Calu3 (cell line): Measurements from ENCODE around the gene SLC47A2. TPM values are rescaled to one million over a fixed set of nuclear protein-coding genes. Genes with fewer than 3 reads are reported as not detected.

Source experiments
- BruUV-seq: library from RNA; stranded (reverse); fragments of 400-500 nt; replicated peaks from 2 replicates; lab custom pipeline; 2021; lab: Mats Ljungman, UMichigan
- CTCF ChIA-PET: fragments of 300-600 bp; sonication (Branson Sonifier 250); formaldehyde crosslinking; loops from one replicate; lab custom pipeline; 2022; ENCODE audit warnings: antibody characterized with exemption; lab: Charles Lee
- DNase-seq: peaks from one replicate; pipeline ENCODE4 v3.0.0; 2022
- H3K27ac Mint-ChIP-seq: one replicate; pipeline ENCODE4 v1.8.0; 2022; ENCODE audit warnings: mixed read lengths; ENCODE audit not compliant: unreplicated experiment
- H3K27me3 Mint-ChIP-seq: one replicate; pipeline ENCODE4 v1.8.0; 2022; ENCODE audit warnings: mixed read lengths; ENCODE audit not compliant: unreplicated experiment
- H3K36me3 Mint-ChIP-seq: one replicate; pipeline ENCODE4 v1.8.0; 2022; ENCODE audit warnings: mild to moderate bottlenecking, moderate library complexity, mixed read lengths; ENCODE audit not compliant: insufficient read depth, unreplicated experiment
- H3K4me1 Mint-ChIP-seq: one replicate; pipeline ENCODE4 v1.8.0; 2022; ENCODE audit warnings: mild to moderate bottlenecking, low read depth, mixed read lengths; ENCODE audit not compliant: unreplicated experiment
- H3K4me3 Mint-ChIP-seq: one replicate; pipeline ENCODE4 v1.8.0; 2022; ENCODE audit warnings: mild to moderate bottlenecking, low read depth, moderate library complexity, mixed read lengths; ENCODE audit not compliant: unreplicated experiment
- H3K9me3 Mint-ChIP-seq: one replicate; pipeline ENCODE4 v1.8.0; 2022; ENCODE audit warnings: low read depth, mixed read lengths; ENCODE audit not compliant: unreplicated experiment
- intact Hi-C: fragments of 100-400 bp; cut with micrococcal nuclease; formaldehyde crosslinking; loops from one replicate; pipeline ENCODE4 v1.10.0; 2022; ENCODE audit not compliant: unreplicated experiment
- total RNA-seq: library from RNA; stranded (reverse); gene quantifications from 2 replicates; pipeline ENCODE4 v1.2.3, GENCODE V29; 2022
- TF ChIP-seq, protein P1 (sequence below): fragments of 200-600 bp; IDR thresholded peaks from one replicate; pipeline ENCODE4 v1.8.0; 2022; ENCODE audit warnings: antibody characterized with exemption; ENCODE audit not compliant: unreplicated experiment

Gene SLC47A2
- total RNA-seq, 1 experiment from 2014 or later, result not detected

DNA sequence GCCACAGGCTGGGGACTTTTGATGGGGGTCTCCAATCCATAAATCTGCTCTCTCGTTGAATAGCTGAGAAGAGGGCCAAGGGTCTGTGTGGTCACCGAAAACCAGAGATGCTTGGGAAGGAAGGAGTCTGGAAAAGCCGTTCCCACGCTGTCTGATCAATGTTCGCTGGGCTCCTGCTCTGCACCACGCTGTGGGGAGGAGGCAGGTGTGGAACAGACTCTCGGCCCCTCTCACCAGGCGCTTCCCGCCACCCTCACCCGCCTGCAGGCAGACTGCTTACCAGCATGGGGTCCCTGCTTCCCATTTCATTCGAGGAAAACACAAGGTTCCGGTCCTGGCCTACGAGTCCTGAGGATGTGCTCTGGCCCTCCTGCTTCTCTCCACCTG, 32.4 kb upstream of the SLC47A2 start:
- H3K36me3 Mint-ChIP-seq, result peaks cover 17% of the 10 kb centered on the region
- no peak overlapping the region for H3K27ac Mint-ChIP-seq
- H3K9me3 Mint-ChIP-seq, result no peaks in the 10 kb centered on the region
- H3K27me3 Mint-ChIP-seq, result no peaks in the 10 kb centered on the region
- H3K4me1 Mint-ChIP-seq, result peaks cover 35% of the 10 kb centered on the region
- CTCF ChIA-PET, result no interaction called here
- H3K4me3 Mint-ChIP-seq, result peak overlapping the region; percentile 26
- TF ChIP-seq, protein P1, sequence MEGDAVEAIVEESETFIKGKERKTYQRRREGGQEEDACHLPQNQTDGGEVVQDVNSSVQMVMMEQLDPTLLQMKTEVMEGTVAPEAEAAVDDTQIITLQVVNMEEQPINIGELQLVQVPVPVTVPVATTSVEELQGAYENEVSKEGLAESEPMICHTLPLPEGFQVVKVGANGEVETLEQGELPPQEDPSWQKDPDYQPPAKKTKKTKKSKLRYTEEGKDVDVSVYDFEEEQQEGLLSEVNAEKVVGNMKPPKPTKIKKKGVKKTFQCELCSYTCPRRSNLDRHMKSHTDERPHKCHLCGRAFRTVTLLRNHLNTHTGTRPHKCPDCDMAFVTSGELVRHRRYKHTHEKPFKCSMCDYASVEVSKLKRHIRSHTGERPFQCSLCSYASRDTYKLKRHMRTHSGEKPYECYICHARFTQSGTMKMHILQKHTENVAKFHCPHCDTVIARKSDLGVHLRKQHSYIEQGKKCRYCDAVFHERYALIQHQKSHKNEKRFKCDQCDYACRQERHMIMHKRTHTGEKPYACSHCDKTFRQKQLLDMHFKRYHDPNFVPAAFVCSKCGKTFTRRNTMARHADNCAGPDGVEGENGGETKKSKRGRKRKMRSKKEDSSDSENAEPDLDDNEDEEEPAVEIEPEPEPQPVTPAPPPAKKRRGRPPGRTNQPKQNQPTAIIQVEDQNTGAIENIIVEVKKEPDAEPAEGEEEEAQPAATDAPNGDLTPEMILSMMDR, result no peak
- BruUV-seq, result no TSS peak
- no peak for DNase-seq
- intact Hi-C loops, result loop anchor here (10.0 kb wide), 1 partner anchor 94 kb away; no protein-coding TSS in a partner anchor

GRCh38 chr17:19747829-19748806, 31.7 kb upstream of the SLC47A2 start, which contains the start of gene ALDH3A1:
ALDH3A1 (minus strand) TSS chr17:19748298; CDS start chr17:19745129, 3,169 bp downstream.
- TF ChIP-seq, protein P1, result no peak
- no peaks in the 10 kb centered on the region for H3K27me3 Mint-ChIP-seq
- no TSS peak for BruUV-seq
- peaks cover 28% of the 10 kb centered on the region for H3K4me1 Mint-ChIP-seq
- intact Hi-C loops, result loop anchor here (10.0 kb wide), 1 partner anchor 93 kb away; no protein-coding TSS in a partner anchor
- CTCF ChIA-PET, result no interaction called here
- DNase-seq, result no peak
- H3K27ac Mint-ChIP-seq, result no peak within 1 kb of the TSS
- H3K4me3 Mint-ChIP-seq, result peak within 1 kb of the TSS; percentile 26
- no peaks in the 10 kb centered on the region for H3K9me3 Mint-ChIP-seq
- peaks cover 17% of the 10 kb centered on the region for H3K36me3 Mint-ChIP-seq

GRCh38 chr17:19747159-19747719, 30.9 kb upstream of the SLC47A2 start:
- peaks cover 21% of the 10 kb centered on the region for H3K4me1 Mint-ChIP-seq
- H3K27me3 Mint-ChIP-seq, result no peaks in the 10 kb centered on the region
- TF ChIP-seq, protein P1, result no peak
- H3K27ac Mint-ChIP-seq, result no peak overlapping the region
- CTCF ChIA-PET, result no interaction called here
- H3K9me3 Mint-ChIP-seq, result no peaks in the 10 kb centered on the region
- BruUV-seq, result no TSS peak
- H3K36me3 Mint-ChIP-seq, result peaks cover 17% of the 10 kb centered on the region
- intact Hi-C loops, result loop anchor here (10.0 kb wide), 1 partner anchor 92 kb away; no protein-coding TSS in a partner anchor
- DNase-seq, result no peak
- no peak overlapping the region for H3K4me3 Mint-ChIP-seq

GRCh38 chr17:19746517-19746916, 30.1 kb upstream of the SLC47A2 start:
- Mint-ChIP-seq H3K36me3 (peaks cover 17% of the 10 kb centered on the region), H3K9me3 (no peaks in the 10 kb centered on the region), H3K4me1 (peaks cover 15% of the 10 kb centered on the region), H3K27me3 (no peaks in the 10 kb centered on the region), H3K27ac (no peak overlapping the region), H3K4me3 (no peak overlapping the region)
- CTCF ChIA-PET, result no interaction called here
- TF ChIP-seq, protein P1, result no peak
- BruUV-seq, result no TSS peak
- intact Hi-C loops, result loop anchor here (10.0 kb wide), 1 partner anchor 92 kb away; no protein-coding TSS in a partner anchor
- DNase-seq, result no peak
